HG03521 (cell line): Measurements from ENCODE around the gene ASPSCR1.

Source experiments
- ATAC-seq: cut with Tn5 transposase; IDR thresholded peaks from one replicate; pipeline ENCODE4 v1.9.1; 2021; ENCODE audit warnings: mild to moderate bottlenecking, moderate library complexity; ENCODE audit not compliant: unreplicated experiment

The ASPSCR1 gene, protein sequence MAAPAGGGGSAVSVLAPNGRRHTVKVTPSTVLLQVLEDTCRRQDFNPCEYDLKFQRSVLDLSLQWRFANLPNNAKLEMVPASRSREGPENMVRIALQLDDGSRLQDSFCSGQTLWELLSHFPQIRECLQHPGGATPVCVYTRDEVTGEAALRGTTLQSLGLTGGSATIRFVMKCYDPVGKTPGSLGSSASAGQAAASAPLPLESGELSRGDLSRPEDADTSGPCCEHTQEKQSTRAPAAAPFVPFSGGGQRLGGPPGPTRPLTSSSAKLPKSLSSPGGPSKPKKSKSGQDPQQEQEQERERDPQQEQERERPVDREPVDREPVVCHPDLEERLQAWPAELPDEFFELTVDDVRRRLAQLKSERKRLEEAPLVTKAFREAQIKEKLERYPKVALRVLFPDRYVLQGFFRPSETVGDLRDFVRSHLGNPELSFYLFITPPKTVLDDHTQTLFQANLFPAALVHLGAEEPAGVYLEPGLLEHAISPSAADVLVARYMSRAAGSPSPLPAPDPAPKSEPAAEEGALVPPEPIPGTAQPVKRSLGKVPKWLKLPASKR

DNA sequence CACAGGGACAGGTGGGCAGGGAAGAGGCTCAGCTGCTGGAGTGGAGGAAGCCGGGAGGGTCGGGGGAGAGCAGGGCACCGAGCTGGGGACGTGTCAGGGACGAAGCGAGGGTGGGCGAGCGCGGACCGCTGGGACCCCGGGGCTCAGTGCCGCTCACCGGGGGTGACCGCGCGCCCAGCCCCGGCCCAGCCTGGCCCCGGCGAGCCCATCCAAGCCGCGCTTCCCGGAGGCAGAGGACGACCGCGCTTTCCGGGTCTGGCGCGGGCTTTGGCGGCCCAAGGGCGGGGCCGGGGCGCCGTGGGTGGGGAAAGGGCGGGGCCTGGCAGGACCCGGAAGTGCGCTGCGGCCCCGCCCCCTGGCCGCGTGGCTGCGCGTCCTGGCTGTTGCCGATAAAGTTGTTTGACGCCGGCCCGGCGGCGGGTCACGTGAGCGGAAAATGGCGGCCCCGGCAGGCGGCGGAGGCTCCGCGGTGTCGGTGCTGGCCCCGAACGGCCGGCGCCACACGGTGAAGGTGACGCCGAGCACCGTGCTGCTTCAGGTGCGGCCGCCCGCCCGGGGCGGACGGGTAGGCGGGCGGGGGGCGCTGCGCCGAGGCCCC is at the start of gene ASPSCR1:
ASPSCR1 (plus strand) TSS at position 419 of the 598 bp plus-strand sequence; CDS start at position 437, 18 bp downstream.
- ATAC-seq, result peak; percentile 80

DNA sequence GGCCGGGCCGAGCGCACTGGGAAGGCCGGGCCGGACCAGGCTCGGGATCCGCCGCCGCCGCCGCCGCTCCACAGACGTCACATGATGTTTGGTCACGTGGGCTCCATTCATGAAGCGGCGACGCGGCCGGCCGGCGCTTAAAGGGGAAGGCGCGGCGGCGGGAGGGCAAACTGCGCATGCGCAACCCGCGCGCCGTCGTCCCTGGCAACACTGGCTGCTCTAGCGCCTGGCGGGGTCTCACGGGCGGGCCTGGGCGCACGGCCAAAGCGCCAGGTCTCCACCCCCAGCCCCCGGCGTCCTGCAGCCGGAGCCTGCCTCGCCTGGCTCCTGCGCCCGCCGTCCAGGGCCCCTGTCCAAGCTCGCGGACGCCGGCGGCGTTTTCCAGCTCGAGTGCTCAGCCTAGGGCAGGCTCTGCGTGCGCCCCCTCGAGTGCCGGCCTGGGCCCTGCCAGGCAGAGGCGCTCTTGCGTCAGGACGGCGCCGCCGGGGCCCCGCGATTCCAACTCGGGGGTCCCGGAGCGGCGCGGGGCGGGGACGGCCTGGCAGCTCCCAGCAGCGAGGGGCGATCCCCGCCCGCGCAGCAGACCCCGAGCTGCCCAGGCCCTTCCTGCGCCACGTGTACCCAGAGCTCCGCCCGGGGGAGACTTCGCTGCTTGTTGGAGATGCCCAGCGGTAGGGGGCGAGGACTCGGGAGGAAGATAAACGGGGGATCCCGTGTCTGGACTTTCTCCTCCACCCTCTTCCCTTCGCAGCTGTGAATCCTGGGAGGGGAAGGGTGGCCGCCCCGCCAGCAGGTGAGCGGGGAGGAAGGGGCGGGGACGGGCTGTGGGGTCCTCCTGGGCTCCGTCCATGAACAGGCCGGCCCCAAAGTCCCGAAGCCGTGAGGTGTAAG is 49.5 kb upstream of the ASPSCR1 start, which contains the start of gene MAFG:
MAFG (minus strand) TSS at position 83 of the 891 bp plus-strand sequence. CDS start 4,550 bp downstream, outside the sequence.
- ATAC-seq, result peak; percentile 65

GRCh38 chr17:81928544-81929252 is 48.7 kb upstream of the ASPSCR1 start:
- ATAC-seq, result no peak

DNA sequence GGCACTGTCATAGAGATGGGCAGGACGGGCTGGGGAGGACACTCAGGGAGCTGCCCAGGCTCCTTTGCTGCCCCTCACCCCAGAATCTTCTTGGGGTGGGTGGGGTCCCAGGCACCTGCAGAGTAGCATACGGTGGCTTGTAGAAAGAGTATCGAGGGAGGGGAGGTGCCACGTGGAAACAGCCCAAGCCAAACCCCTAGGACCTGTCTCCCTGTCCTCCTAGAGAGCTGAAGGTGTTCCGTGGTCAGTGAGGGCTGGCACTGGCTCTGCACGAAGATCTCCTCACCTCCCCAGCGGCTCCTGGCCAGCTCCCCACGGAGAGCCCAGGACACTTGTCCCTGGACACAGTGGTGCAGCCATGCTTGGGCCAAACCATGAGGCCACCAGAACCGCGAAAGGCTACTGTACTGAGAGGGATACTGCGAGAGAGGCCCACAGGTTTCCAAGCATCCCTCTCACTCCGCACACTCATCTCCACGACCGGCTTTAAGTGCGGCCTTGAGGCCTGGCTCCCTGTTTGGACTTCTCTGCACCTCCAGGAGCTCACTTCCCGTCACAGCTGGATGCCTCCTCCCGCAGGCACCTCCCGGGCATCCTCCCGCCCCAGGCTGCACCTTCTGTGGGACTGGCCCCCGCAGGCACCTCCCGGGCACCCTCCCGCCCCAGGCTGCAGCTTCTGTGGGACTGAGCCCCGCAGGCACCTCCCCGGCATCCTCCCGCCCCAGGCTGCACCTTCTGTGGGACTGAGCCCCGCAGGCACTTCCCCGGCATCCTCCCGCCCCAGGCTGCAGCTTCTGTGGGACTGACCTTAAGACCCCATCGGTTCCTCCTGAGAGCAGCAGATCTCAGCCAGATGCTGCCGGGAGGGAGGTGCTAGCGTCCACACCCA is 47.9 kb upstream of the ASPSCR1 start:
- ATAC-seq, result no peak

- no peak for ATAC-seq
Measured at GRCh38 chr17:81930142-81931125, 47.0 kb upstream of the ASPSCR1 start.

GRCh38 chr17:81931189-81931556 is 46.3 kb upstream of the ASPSCR1 start:
- ATAC-seq, result no peak

- ATAC-seq, result no peak
Measured at GRCh38 chr17:81931557-81932332, 45.7 kb upstream of the ASPSCR1 start.

GRCh38 chr17:81932333-81932983 is 45.0 kb upstream of the ASPSCR1 start:
- no peak for ATAC-seq

DNA sequence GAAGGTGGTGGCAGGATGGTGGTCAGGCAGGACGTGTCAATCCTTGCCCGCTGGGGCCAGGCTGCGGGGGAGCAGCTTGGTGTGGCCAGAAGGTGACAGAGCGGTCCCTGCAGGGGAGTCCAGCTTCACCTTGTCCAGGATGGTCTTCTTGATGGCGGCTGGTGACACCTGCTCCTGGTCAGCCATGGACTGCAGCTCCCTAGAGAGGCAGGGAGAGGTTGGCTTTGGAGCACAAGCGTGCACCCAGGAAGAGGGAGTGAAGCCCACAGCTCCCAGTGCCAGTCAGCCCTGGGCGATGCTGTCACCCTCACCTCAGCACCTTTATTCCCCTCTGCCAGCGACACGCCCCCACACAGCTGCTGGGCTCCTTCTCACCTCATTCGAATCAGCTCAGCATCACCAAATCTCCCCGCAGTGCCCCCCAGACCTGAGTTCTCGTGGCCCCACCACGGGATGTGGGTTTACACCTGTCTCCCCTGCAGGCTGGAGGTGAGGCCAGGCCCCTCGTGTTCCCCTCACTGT is 44.2 kb upstream of the ASPSCR1 start:
- no peak for ATAC-seq

DNA sequence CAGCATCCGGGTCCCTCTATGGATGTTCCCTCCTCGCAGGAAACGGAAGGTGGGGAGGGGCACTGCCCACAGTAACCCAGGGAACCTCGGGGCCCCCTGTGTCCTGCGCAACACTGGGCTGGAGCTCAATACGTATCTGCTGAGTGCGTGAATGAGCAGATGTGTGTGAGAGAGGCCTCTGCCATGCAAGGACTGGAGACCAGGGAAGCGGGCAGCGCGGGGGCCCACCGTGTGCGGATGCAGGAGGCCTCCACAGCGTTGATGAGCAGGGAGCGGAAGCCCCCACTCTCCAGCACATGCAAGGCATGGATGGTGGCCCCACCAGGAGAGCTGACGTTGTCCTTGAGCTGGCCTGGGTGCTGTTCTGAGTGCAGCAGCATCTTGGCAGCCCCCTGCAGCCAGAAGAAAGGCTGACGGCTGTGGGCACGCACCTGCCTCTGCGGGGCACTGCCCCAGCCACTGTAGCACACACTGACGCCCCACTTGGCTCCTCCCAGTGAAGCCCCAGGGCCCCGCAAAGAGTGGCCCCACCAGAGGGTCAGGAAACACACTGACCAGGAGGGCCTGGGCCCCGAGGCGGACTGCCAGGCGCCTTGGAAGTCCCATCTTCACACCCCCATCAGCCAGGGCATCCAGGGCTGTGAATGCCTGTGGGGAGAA is 43.2 kb upstream of the ASPSCR1 start:
- no peak for ATAC-seq

DNA sequence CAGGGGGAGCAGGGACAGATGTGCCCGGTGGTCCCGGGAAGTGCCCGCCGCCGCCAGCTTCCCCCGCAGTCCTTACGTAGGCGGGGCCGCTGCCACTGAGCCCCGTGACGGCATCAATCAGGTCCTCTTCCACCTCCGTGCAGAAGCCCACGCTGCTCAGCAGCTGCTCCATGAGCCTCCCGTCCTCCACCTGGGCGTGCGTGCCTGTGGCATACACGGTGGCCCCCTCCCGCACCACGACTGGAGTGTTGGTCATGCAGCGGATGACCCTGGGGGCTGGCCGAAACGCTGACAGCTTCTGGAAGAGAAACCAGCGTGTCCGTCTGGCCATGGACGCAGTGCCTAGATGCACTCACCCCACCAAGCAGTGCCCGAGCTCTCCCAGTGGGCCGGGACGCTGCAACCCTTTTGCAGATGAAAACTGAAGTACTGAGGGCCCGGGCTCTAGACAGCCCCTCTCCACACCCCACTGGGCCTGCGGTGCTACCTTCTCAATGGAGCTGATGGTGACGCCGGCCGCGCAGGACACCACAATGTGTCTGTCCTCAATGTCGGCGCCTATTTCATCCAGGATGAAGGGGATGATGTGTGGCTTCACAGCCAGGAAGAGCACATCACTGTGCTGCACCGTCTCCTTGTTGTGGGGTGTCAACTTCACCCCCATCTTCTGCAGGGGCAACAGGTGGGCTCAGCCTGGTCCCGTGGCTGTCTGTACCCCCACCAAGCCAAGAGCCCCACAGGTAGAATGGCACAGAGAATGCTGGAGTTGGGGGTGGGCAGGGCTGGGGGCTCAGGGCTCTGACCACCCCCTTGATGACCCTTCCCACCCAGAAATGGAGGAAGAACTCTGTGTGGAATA is 42.4 kb upstream of the ASPSCR1 start:
- ATAC-seq, result no peak

- ATAC-seq, result no peak
Measured at GRCh38 chr17:81935709-81936084, 41.7 kb upstream of the ASPSCR1 start.

- no peak for ATAC-seq
Measured at GRCh38 chr17:81939218-81939617, 38.2 kb upstream of the ASPSCR1 start.

- ATAC-seq, result no peak
Measured at GRCh38 chr17:81939881-81940385, 37.5 kb upstream of the ASPSCR1 start.
